GM10248 (cell line): Measurements from ENCODE around the gene RHOH.
"Not testable (repeated sequence)": the region's sequence is repeated elsewhere in the genome, so short reads cannot be mapped to it uniquely, and the experiment has no call there.

Experiments
- CTCF ChIA-PET: fragments of 300-600 bp; sonication (Branson Sonifier 250); formaldehyde crosslinking; extraction: SDS; loops from one replicate; lab custom pipeline; 2021; ENCODE audit warnings: antibody characterized with exemption; lab: Yijun Ruan, JAX
- POLR2A ChIA-PET: fragments of 350-650 bp; sonication (Branson Sonifier 250); formaldehyde crosslinking; extraction: SDS; loops from one replicate; lab custom pipeline; 2020; ENCODE audit warnings: antibody characterized with exemption; lab: Yijun Ruan, JAX
- DNase-seq: peaks from one replicate; pipeline ENCODE4 v3.0.0; 2012; ENCODE audit errors: extremely low spot score
- TF ChIP-seq, protein P1 (sequence below): IDR thresholded peaks from 2 replicates; pipeline ENCODE4 v1.5.1; 2012; ENCODE audit warnings: mild to moderate bottlenecking, low read depth; ENCODE audit errors: extremely low read depth, missing control alignments, control extremely low read depth

RHOH gene

DNA sequence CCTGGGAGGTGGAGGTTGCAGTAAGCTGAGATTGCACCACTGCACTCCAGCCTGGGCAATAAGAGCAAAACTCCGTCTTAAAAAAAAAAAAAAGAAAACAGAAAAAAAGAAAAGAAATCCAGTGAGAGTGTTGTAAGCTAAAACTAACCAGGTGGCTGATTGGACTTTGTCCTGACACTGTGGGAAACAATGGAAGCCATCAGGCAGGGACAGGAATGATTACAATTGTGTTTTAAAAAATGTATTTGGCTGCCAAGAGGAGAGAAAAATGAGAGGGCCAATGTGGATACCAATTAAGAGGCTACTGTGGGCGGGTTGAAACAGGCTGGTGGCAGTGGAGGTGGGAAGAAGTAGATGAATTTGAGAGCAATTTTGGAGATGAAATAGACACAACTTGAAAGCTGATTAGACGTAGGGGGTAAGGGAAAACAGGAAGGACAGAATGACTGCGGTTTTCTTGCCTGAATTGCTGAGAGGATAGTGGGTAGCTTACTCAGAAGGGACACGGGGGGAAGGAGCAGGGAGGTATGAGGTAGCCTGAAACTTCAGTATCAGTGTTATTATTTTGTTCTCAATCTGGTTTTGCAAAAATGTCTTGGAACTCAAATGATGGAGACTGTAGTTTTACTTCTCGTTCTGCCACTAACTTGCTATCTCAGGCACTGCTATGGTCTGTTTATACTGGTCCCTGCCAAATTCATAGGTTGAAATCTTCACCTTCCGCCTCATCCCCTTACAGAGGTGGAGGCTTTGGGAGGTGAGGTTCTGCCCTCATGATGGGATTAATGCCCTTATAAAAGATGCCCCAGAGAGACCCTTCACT, 92.7 kb downstream of the RHOH start:
- POLR2A ChIA-PET = no interaction called here
- no peak for DNase-seq
- CTCF ChIA-PET = interaction anchor here (1.0 to 4.3 kb wide), 5 partner anchors 14 to 36 kb away, joined by 3 to 13 read pairs (median 5); no protein-coding TSS in a partner anchor
- TF ChIP-seq, protein P1, sequence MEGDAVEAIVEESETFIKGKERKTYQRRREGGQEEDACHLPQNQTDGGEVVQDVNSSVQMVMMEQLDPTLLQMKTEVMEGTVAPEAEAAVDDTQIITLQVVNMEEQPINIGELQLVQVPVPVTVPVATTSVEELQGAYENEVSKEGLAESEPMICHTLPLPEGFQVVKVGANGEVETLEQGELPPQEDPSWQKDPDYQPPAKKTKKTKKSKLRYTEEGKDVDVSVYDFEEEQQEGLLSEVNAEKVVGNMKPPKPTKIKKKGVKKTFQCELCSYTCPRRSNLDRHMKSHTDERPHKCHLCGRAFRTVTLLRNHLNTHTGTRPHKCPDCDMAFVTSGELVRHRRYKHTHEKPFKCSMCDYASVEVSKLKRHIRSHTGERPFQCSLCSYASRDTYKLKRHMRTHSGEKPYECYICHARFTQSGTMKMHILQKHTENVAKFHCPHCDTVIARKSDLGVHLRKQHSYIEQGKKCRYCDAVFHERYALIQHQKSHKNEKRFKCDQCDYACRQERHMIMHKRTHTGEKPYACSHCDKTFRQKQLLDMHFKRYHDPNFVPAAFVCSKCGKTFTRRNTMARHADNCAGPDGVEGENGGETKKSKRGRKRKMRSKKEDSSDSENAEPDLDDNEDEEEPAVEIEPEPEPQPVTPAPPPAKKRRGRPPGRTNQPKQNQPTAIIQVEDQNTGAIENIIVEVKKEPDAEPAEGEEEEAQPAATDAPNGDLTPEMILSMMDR = no peak

DNA sequence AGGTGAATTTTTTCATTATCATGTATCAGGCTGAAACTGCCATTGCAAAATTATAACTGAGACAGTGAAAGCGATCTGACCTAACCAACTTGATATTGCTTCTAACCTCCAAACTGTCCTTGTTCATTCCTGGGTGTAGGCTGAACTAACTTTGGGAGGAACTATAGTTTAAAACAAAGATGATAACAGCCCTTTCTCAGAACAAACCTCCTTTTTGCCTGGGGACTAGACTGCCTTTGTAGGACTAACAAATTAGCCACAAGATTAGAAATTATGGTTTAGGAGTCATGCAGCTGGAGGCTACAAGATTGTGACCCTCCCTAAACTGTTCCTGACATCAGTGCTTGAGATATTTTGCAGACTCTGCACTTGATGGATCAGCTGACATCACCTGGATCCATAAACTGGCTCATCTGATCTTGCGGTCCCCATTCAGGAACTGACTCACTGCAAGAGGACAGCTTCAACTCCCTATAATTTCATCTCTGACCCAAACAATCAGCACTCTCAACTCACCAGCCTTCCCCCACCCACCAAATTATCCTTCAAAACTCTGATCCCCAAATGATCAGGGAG, 93.9 kb downstream of the RHOH start:
- CTCF ChIA-PET = interaction anchor here (1.0 to 4.3 kb wide), 4 partner anchors 17 to 35 kb away, joined by 3 to 13 read pairs (median 4); no protein-coding TSS in a partner anchor
- DNase-seq, POLR2A ChIA-PET: not testable (repeated sequence)

DNA sequence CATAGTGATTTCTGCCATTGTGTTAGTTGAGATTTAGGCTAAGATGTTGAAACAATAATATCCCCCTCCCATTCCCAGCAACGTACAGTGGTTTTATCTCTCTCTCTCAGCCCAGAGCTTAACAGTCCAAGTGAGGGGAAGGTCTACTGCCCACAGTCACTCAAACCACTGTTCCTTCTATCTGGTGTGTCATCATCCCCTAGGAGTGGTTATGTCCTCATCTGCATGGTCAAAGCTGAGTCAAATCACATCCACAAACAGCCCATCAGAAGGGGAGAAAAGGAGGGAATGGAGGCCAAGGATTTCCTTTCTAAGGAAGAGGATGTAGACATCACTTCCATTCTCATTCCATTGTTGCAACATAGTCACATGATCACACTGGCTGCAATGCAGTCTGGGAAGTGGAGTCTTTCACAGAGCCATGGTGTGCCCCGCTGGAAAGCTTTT, 95.5 kb downstream of the RHOH start:
- DNase-seq = no peak
- TF ChIP-seq, protein P1 = no peak
- ChIA-PET CTCF (interaction anchor here (2.7 to 4.3 kb wide), 3 partner anchors 17 to 25 kb away, joined by 8 to 13 read pairs (median 13); no protein-coding TSS in a partner anchor), POLR2A (no interaction called here)

DNA sequence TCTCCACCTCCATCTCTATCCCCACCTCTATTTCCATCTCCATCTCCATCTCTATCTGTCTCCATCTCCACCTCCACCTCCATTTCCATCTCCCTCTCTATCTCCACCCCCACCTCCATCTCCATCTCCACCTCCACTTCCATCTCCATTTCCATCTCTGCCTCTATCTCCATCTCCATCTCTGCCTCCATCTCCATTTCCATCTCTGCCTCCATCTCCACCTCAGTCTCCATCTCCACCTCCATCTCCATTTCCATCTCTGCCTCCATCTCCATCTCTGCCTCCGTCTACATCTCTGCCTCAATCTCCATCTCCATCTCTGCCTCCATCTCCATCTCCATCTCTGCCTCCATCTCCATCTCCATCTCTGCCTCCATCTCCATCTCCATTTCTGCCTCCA, 97.5 kb downstream of the RHOH start:
- ChIA-PET CTCF (no interaction called here), POLR2A (no interaction called here)
- TF ChIP-seq, protein P1 = no peak
- no peak for DNase-seq

DNA sequence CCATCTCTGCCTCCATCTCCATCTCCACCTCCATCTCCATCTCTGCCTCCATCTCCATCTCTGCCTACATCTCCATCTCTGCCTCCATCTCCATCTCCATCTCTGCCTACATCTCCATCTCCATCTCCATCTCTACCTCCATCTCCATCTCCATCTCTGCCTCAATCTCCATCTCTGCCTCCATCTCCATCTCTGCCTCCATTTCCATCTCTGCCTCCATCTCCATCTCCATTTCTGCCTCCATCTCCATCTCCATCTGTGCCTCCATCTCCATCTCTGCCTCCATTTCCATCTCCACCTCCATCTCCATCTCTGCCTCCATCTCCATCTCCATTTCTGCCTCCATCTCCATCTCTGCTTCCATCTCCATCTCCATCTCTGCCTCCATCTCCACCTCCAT, 98.2 kb downstream of the RHOH start:
- CTCF ChIA-PET, POLR2A ChIA-PET, DNase-seq: not testable (repeated sequence)

DNA sequence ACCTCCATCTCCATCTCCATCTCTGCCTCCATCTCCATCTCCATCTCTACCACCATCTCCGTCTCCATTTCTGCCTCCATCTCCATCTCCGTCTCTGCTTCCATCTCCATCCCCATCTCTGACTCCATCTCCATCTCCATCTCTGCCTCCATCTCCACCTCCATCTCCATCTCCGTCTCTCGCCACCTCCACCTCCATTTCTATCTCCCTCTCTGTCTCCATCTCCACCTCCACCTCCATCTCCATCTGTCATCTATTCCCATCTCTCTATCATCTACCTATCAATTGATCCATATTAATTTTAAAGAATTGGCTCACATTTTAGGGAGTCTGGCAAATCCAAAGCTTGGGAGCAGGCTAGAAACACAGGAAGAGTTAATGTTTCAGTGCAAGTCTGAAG, 98.7 kb downstream of the RHOH start:
- TF ChIP-seq, protein P1 = no peak
- CTCF ChIA-PET = no interaction called here
- POLR2A ChIA-PET = no interaction called here
- DNase-seq = no peak
